EH (cell line): Measurements from ENCODE around the gene TMEM54.
"Not testable (repeated sequence)": the region's sequence is repeated elsewhere in the genome, so short reads cannot be mapped to it uniquely, and the experiment has no call there.

Experiments
- DNase-seq: peaks from one replicate; pipeline ENCODE4 v3.0.0-alpha.2; 2015; ENCODE audit warnings: low read depth

TMEM54 gene

GRCh38 chr1:32919811-32920733 is 18.9 kb upstream of the TMEM54 start:
- peak; percentile 52 for DNase-seq

- DNase-seq = no peak
Measured at GRCh38 chr1:32918179-32918578, 17.0 kb upstream of the TMEM54 start.

DNA sequence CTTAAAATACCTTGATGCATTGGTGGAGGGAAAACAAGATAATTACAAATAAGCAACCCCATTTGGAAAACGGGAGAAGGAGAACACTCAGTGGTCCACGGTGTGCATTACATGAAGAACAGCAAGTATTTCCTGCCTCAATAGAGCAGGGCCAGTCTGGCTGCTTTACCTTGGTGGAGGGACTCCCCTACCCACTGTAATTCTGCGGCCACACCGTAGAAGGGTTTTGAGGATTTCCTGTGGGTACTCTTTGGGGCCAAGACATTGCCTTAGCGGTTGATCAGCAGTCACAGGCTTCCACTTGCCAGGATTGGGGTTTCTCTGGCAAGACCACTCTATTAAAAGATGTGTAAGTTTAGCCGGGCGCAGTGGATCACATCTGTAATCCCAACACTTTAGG is 16.3 kb upstream of the TMEM54 start:
- no peak for DNase-seq

- peak; percentile 36 for DNase-seq
Measured at GRCh38 chr1:32915766-32916706, 14.8 kb upstream of the TMEM54 start.

DNA sequence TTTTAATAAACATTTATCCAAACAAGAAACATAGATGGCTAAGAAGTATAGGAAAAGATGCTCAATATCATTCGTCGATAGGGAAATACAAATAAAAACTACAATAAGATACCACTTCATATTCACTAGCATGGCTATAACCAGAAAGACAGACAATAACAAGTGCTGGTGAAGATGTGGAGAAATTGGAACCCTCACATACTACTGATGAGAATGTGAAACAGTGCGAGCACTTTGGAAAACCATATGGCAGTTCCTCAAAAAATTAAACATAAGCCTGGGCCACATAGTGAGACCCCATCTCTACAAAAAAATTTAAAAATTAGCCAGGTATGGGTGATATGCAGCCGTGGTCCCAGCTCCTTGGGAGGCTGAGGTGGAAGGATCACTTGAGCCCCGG is 9.1 kb upstream of the TMEM54 start:
- no peak for DNase-seq

DNA sequence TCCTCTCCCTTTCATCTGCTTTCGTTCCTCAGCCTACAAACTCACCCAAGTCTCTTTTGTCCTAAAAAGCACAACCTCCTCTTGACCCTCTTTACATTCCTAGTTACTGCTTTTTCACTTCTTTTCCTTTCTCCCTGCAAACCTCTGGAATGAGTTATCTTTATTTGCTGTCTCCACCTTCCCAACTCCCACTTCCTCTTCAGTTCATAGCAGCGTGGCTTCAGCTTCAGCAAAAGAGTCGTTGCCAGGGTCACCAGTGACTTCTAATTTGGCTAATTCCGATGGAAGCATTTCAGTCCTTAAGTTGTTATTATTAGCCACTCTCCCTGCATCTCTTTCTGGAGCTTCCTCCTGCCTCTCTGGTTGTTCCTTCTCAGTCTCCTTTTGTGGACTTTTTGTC is 6.2 kb upstream of the TMEM54 start:
- DNase-seq = peak; percentile 72

GRCh38 chr1:32906654-32907053 is 5.5 kb upstream of the TMEM54 start:
- DNase-seq = no peak

DNA sequence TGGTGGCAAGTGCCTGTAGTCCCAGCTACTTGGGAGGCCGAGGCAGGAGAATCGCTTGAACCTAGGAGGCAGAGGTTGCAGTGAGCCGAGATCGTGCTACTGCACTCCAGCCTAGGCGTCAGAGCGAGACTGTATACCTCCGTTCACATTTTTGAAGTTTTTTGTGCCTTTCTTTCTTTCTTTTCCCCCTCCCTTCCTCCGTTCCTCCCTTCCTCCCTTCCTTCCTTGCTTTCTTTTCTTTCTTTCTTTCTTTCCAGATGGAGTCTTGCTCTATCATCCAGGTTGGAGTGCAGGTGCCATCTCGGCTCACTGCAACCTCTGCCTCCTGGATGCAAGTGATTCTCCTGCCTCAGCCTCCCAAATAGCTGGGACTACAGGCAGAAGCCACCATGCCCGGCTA is 4.4 kb upstream of the TMEM54 start:
- not testable (repeated sequence) for DNase-seq

DNA sequence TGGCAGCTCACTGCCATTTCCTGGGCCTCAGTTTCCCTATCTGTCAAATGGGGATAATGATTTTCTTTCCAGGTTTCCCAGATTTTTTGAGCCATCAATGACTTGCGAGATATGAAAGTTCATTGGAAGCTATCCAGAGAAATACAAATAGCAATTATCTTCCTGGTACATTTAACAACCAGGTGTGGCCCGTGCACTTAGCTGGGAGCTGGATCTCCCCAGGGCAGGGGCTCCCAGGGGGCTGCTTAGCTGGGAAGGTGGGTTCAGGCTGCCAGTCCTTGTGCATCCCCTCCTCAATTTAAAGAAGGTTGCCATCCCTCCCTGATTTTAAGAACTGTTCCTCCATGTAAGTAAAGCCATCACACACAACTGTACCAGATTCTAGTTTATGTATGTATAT is 3.6 kb upstream of the TMEM54 start:
- DNase-seq = no peak

DNA sequence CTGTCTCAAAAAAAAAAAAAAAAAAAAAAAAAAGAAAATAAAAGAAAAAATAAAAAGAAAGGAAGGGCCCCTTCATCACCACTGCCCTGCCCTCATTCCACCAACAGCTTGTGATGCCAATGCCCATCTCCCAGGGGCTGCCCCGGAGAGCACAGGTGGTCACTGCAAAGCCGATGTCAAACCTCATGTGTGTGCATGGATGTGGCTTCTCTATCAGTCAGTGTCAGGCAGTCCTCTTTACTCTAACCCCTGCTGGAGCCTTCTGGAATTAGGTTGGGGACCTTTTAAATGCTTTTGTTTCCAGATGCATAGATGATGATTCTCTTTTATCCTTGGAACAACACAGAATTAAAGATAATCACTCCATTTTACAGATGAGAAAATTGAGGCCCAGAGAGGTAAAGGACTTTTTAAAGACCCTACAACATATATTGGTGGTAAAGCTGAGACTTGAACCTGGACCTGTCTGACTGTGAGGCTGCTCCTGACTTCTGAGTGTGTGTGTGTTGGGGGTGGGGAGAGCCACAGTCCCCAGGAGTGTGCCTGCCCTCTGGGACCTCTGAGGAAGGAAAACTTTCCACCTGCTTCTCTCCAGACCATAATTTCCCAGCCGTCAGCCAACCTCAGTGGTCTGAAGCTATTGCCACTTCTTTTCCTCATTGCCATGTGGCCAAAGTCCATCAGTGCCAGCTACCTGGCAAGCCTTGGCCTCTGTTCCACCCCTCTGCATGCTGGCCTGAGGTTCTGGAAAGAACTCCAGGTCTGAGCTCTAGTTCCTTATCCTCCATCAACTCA is 3.0 kb upstream of the TMEM54 start:
- no peak for DNase-seq

DNA sequence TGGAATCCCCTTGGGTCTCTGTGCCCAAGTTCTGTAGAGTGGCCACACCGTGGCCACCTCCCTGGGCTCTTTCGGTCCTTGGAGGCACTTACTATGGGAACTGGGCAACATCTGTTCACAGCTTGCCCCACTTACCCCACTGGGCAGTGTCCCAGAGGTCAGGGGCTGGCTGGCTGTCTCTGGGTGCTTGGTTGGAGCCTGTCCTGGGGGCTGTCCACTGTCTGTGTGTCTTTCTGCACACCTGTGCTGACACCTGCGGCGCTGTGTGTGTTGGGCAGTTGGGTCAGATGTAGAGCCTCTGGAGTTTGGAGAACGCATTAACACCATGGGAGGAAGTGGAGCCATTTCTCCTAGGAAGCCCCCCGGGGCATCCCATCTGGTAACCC is 1.3 kb upstream of the TMEM54 start:
- DNase-seq = no peak

- DNase-seq = no peak
Measured at GRCh38 chr1:32901823-32902534, 790 bp upstream of the TMEM54 start.

- no peak for DNase-seq
Measured at GRCh38 chr1:32900371-32900955, 726 bp downstream of the TMEM54 start.

DNA sequence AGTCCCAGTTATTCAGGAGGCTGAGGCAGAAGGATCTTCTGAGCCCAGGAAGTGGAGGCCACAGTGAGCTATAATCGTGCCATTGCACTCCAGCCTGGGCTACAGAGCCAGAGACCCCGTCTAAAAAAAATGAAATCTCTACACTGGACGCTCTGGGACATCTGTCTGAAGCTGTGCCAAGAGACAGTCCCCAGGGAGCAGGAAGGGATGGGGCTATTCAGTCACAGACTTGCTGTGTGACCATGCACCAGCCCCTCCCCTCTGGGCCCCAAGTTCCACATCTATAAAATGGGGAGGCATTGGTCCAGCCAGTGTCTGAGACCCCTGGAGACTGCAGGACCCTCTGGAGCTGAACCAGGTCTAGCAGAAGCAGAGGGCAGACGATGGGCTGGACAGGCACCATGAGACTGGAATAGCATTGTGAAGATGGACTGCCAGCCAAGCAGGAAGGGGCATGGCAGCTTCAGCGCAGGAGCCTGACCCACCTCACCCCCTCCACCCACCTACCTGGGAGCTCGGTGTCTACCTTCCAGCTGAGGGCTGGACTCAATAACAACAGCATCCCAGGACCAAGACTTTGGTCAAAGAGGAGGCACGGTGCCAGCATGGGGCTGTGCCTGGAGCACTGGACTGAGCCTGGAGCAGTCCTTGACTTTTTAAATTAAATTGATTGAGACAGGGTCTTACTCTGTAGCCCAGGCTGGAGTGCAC is 1.4 kb downstream of the TMEM54 start:
- DNase-seq = no peak

DNA sequence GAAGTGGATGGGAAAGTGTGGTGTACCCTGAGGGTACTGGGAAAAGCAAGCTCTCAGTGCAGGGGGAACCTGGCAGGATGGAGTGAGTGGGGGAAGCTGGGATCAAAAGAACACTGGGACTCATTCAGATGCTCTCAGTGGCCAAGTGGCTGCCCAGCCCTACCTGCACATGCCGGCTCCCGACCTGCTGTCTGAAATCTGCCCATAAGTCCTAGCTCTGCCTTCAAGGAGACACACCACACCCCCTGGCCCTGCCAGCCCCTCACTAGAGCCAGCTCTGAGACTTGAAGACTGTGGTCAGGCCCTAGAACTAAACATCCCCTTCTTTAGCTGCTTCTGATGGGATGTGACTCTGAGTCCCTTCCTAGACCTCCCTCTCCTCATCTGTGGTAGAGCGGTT is 2.2 kb downstream of the TMEM54 start:
- DNase-seq = no peak

- no peak for DNase-seq
Measured at GRCh38 chr1:32898056-32898455, 3.1 kb downstream of the TMEM54 start.

GRCh38 chr1:32897082-32898049 is 3.8 kb downstream of the TMEM54 start:
- DNase-seq = no peak

GRCh38 chr1:32896451-32896850 is 4.7 kb downstream of the TMEM54 start:
- no peak for DNase-seq
